DLD1 (cell line): ENCODE measurements around the gene MUC21.
"Not testable (repeated sequence)": the region's sequence is repeated elsewhere in the genome, so short reads cannot be mapped to it uniquely, and the experiment has no call there.

ENCODE experiments used
- in situ Hi-C: cut with HindIII; loops from 2 replicates; pipeline ENCODE4 v1.10.0; 2017; ENCODE audit warnings: low sequenced_read_pairs

Gene MUC21

GRCh38 chr6:31005249-31006020 is 21.9 kb downstream of the MUC21 start:
- in situ Hi-C loops, result no loop called here

- in situ Hi-C loops, result no loop called here
These were observed 24.2 kb downstream of the MUC21 start for GRCh38 chr6:31007694-31008093.

GRCh38 chr6:31008165-31008564 is 24.6 kb downstream of the MUC21 start:
- in situ Hi-C loops, result no loop called here

GRCh38 chr6:31009731-31010130 is 26.2 kb downstream of the MUC21 start:
- in situ Hi-C loops, result no loop called here

DNA sequence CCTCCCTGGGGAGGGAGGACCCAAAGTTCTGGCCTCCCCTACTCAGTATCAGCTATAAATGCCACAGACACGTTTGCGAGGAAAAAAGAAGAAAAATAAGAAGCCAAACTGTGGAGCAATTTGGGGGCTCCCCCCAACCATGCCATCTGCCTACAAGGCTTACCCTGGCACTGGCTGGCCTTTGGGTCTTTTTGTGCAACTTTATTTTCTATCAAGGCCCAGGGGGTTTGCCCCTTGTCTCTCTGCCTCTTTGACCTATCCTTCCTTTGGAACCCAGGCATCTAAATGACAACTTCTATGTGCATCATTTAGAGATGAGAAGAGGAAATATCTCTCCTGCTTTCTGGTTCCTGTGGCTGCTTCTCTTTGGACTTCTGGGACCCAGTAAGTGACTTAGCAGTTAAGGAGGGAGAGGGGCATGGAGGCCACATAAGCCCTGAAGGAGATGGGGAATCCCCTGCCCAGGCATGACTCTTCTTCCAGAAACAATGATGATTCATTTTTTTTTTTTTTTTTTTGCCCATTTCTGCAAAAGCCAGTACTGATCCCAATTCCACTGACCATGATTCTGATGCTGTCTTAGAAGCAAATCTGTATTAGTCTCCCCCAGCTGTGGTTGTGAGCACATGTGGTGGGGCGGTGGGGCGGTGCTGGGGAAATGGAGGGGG is 27.0 kb downstream of the MUC21 start, which contains the start of gene MUC22:
MUC22 (plus strand) TSS at position 82 of the 668 bp plus-strand sequence; CDS start at position 315, 233 bp downstream.
- in situ Hi-C loops, result no loop called here

DNA sequence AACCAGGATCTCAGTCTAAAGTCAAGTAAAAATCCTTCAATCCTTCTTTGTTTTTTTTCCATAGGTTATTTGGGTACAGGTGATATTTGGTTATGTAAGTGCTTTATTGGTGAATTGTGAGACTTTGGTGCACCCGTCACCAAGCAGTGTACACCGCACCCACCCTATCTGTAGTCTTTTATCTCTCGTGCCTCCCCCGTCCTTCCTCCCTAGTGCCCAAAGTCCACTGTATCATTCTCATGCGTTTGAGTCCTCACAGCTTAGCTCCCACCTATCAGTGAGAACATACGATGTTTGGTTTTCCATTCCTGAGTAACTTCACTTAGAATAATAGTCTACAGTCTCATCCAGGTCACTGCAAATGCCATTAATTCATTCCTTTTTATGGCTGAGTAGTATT is 27.6 kb downstream of the MUC21 start:
- in situ Hi-C loops, result no loop called here

GRCh38 chr6:31016659-31017299 is 33.3 kb downstream of the MUC21 start:
- in situ Hi-C loops, result no loop called here

DNA sequence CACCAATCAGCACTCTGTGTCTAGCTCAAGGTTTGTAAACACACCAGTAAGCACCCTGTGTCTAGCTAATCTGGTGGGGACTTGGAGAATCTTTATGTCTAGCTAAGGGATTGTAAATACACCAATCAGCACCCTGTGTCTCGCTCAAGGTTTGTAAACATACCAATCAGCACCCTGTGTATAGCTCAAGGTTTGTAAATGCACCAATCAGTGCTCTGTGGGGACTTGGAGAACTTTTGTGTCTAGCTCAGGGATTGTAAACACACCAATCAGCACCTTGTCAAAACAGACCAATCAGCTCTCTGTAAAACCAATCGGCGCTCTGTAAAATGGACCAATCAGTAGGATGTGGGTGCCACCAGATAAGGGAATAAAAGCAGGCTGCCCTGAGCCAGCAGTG is 33.9 kb downstream of the MUC21 start:
- in situ Hi-C loops, result not testable (repeated sequence)

GRCh38 chr6:31020057-31020456 is 36.5 kb downstream of the MUC21 start:
- in situ Hi-C loops, result no loop called here

- in situ Hi-C loops, result not testable (repeated sequence)
These were observed 37.2 kb downstream of the MUC21 start for GRCh38 chr6:31020631-31021255.

- in situ Hi-C loops, result not testable (repeated sequence)
These were observed 38.4 kb downstream of the MUC21 start for GRCh38 chr6:31021705-31022531.

DNA sequence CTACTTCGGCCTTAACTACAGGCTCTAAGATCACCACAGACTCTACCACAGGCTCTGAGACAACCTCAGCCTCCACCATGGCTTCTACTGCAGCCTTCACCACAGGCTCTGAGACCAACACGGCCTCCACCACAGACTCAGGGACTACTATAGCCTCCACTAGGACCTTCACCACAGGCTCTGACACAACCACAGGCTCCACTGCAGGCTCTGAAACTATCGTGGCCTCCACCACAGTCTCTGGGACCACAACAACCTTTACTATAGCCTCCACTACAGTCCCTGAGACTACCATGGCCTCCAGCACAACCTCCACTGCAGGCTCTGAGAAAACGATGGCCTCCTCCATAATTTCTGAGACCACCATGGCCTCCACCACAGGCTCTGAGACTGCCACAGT is 42.1 kb downstream of the MUC21 start:
- in situ Hi-C loops, result no loop called here

DNA sequence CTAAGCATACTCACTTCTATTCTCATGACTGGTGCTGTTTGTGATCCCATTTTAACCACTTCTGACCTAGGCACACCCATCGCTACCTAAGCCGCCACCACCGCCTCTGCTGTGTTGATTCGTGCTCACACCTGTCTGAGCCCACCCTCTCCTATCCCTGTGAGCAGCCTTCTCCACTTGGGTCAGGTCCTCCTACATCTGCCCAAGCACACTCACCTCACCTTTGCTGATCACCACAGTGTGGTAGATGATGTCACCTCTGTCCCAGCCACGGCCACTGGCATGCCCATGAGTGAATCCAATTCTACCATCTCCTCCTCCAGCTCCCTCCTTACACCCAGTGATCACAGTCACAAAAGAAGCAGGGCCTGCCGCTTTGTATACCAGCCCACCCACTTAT is 47.6 kb downstream of the MUC21 start:
- in situ Hi-C loops, result no loop called here

DNA sequence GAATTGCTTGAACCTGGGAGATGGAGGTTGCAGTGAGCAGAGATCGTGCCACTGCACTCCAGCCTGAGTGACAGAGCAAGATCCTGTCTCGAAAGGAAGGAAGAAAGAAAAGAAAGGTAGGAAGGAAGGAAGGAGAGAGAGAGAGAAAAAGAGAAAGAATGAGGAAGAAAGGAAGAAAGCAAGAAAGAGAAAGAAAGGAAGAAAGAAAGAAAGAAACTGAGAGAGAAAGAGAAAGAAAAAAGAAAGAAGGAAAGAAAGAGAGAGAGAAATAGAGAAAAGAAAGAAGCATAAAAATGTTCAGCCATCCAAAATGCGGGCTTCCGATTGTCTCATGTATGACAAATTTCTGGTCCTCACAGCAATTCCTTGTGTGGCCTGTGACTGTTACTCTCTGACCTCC is 49.6 kb downstream of the MUC21 start:
- in situ Hi-C loops, result no loop called here

GRCh38 chr6:31035862-31036497 is 52.5 kb downstream of the MUC21 start:
- in situ Hi-C loops, result no loop called here

- in situ Hi-C loops, result no loop called here
These were observed 53.7 kb downstream of the MUC21 start for GRCh38 chr6:31037169-31037568.

- in situ Hi-C loops, result no loop called here
These were observed 54.2 kb downstream of the MUC21 start for GRCh38 chr6:31037682-31038081.

GRCh38 chr6:31038559-31038958 is 55.0 kb downstream of the MUC21 start:
- in situ Hi-C loops, result no loop called here
